ENCODE measurements around the gene SLC35B4.
A peak's percentile ranks its signal among the peaks of the same experiment; 100 is the strongest.

The SLC35B4 gene, protein sequence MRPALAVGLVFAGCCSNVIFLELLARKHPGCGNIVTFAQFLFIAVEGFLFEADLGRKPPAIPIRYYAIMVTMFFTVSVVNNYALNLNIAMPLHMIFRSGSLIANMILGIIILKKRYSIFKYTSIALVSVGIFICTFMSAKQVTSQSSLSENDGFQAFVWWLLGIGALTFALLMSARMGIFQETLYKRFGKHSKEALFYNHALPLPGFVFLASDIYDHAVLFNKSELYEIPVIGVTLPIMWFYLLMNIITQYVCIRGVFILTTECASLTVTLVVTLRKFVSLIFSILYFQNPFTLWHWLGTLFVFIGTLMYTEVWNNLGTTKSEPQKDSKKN

GRCh38 chr7:134316539-134317344 is at the start of gene SLC35B4:
TSS of gene SLC35B4 (minus strand) at chr7:134316930. CDS start at chr7:134316751, 179 bp downstream.
- DNase-seq (ENCODE audit: low read depth in 2 of 2) = peak; percentile 87 to 91

- DNase-seq (ENCODE audit: low read depth in 2 of 2) = no peak
These were observed 49.8 kb upstream of the SLC35B4 start for GRCh38 chr7:134366481-134366880.

- DNase-seq (ENCODE audit: low read depth in 2 of 2) = no peak
These were observed 48.8 kb upstream of the SLC35B4 start for GRCh38 chr7:134365341-134366054.

DNA sequence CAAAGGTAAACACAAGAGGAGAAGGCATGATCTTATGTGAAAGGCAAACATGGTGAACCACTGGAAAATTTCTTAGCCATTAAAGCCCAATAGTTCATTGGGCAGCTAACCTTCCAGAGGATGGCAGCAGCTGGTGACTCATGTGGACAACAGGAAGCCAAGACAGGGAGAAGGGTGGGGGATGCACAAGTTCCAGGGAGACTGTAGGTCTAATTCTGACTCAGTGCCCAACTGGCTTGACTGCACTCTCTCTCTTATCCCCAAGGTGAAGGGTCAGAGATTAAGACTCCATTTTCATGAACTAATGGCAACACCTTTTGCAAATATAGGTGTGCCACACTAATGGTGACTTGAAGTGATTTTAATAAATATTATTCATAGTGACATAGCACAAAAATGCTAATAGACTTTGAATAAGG is 47.9 kb upstream of the SLC35B4 start:
- no peak for DNase-seq (ENCODE audit: low read depth in 2 of 2)

DNA sequence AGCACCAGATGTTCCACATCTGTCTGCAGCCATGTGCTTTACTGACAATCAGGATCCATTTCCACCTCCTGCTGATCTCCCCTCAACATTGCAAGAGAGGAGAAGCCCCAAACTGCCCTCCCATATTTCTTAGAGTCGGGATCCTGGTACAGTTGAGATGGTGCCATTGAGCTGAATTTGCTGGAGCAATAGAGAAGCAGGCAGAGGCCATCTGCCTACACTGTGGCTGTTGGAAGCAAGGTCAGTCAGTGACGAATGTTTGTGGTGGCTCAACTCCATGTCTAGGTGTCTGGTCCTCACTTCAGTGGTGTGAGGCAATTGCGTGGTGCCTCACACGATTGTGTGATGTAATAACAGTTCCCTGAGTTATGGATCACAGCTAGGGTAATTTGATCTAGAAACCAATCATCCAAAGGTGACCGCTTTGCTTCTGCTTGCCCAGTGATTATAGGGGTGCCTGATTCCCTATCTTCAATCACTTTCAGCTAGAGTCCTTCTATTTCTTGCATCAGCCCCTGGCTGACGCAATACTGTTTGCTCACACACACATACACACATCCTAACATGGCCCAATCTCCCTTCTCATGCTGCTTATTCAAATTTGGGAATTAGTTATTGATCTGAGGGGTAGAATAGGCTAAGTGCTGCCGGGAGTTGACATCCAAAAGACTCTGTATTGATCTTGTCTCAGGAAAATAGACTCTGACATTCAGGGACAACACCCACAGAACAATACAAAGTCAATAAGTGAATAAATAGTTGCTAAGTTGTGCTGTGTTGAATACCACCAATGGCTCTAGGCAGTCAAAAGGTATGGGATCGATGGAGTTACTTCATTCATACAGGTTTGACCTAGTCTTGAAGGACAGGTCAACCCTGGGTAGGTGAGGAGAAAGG is 46.1 kb upstream of the SLC35B4 start:
- no peak for DNase-seq (ENCODE audit: low read depth in 2 of 2)

DNA sequence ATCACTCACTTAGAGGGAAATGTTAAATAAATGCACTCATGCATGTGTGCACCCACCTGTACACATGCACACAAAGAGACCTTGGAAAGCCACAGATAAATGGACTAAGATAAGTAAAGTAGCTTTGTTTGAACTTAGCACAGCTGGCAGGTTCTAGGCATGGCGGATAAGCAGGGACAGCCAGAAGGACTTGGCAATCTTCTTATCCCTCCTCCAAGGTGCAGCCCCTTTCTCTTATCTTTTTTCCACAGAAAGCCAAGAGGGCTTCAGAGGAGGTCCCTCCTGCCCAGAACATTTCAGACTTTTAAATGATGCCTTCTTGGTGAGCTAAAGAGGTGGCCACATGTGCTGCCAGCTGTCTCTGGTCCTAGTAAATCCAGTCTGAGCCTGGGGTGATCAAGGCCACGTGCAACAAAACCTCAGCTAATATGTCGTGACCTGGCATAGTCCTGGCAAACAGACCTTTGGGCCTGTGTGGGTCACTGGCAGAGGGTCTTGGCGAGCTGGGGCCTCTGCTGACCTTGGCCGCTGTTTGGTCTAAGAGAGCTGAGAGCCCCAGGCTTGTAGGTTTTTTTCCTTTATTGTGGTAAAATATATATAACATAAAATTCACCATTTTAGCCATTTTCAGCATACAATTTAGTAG is 43.2 kb upstream of the SLC35B4 start:
- DNase-seq (ENCODE audit: low read depth in 2 of 2) = no peak

- no peak for DNase-seq (ENCODE audit: low read depth in 2 of 2)
These were observed 40.8 kb upstream of the SLC35B4 start for GRCh38 chr7:134357486-134357885.

GRCh38 chr7:134356421-134356936 is 39.7 kb upstream of the SLC35B4 start:
- DNase-seq (ENCODE audit: low read depth in 2 of 2) = no peak

- no peak for DNase-seq (ENCODE audit: low read depth in 2 of 2)
These were observed 39.2 kb upstream of the SLC35B4 start for GRCh38 chr7:134355927-134356326.

GRCh38 chr7:134355004-134355525 is 38.3 kb upstream of the SLC35B4 start:
- DNase-seq (ENCODE audit: low read depth in 2 of 2) = no peak

DNA sequence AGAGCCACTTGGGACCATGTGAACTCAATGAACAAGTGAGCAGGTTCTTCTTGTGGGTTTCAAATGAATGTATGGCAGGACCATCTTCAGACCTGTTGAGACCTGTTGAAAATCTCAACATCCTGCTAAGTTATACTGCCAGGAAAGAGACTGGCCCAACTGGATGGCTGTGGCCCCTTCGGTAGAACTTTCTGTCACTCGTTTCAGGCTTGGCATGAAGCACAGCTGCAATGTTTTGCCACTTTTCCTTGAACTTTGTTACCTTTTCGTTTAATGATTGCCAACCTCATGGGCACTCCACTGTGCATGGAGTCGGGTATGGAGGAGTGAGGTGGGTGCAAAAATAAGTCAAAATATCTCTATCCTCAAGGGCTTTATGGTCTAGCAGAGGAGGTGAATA is 36.7 kb upstream of the SLC35B4 start:
- no peak for DNase-seq (ENCODE audit: low read depth in 2 of 2)

DNA sequence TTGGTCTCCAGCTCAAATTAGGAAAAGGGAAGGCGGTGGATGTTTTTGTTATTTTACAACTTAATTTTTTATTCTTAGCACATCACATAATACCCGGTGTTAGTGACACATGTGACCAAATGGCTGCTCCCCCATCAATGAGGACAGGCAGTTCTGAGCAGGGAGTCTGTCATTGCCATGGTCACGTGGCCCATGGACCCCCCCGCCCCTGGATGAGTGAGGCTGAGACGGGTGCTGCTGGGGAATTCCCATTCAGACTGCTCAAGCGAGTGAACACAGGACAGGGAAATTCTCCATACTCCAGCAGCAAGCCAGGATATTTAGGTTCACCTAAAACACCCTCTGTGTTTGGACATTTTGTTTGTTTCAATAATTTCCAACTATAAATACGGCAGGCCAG is 34.7 kb upstream of the SLC35B4 start:
- DNase-seq (ENCODE audit: low read depth in 2 of 2) = no peak

DNA sequence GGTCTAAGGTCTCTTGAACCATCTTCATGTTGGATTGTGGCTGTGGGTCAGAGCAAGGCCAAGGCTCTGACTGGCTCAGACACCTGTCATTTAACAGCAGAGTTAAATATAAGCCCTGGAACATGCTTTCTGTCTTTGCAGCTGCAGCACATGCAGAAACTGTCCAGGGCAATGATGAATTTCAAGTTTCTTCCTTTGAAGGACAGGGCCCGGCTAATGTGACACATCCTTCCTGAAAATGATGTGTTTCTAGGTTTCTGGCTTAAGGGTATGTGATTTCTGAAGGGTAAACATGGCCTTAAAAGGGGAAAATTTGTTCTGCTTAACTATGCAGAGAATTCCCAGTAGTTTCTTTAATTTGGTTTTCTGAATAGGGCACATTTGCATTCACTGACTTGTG is 34.0 kb upstream of the SLC35B4 start:
- no peak for DNase-seq (ENCODE audit: low read depth in 2 of 2)

DNA sequence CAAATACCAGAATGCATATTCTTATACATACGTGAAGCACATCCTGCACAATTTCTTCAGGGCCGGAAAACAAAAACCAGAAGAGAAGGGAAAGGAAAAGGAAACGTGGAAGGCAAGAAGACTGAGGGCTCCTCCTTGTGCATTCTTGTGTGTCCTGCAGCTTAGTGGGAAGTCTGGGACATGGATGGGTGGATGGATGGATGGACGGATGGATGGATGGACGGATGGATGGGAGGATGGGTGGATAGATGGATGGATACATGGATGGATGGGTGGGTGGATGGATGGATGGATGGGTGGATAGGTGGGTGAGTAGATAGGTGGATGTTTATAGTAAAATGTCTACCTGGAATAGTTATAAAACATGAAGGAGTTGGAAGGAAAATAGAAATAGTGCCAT is 30.8 kb upstream of the SLC35B4 start:
- no peak for DNase-seq (ENCODE audit: low read depth in 2 of 2)

GRCh38 chr7:134343796-134344195 is 27.1 kb upstream of the SLC35B4 start:
- DNase-seq (ENCODE audit: low read depth in 2 of 2) = no peak

- DNase-seq (ENCODE audit: low read depth in 2 of 2) = no peak
These were observed 26.4 kb upstream of the SLC35B4 start for GRCh38 chr7:134343136-134343535.

DNA sequence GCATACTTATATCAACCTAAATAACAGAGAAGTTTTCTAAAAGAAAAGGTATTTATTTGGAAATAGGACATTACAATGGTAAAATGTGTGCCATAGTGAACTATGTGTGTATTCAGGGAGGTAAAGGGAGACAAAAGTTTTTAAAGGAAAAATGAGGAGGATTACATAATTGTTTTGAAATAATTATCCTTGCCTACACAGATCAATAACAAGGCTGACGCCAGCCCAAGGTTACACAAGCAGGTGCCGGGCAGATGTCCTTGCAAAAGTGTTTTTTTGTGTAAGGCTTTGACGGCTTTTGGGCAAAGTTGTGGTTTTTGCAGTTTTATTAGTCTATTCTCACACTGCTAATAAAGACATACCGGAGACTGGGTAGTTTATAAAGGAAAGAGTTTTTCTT is 22.7 kb upstream of the SLC35B4 start:
- DNase-seq (ENCODE audit: low read depth in 2 of 2) = no peak

DNA sequence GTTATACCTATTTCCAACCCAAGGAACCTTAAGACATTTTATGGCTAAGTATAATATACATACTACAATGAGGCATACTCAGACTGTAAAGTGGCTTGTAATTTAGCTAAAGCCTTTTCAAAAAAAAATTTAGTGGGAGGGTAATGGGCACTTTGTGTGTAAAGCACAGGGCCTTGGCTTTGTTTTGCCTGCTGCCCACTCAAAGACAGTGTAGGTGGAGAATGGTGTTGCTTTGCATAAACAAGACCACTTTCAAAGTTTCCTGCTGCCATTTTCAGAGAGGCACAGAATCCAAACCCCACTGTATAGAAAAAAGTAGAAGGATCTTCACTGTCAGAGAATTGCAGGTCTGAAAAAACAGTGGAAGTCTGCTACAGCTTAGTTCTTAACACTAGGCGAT is 21.2 kb upstream of the SLC35B4 start:
- no peak for DNase-seq (ENCODE audit: low read depth in 2 of 2)

GRCh38 chr7:134334408-134334807 is 17.7 kb upstream of the SLC35B4 start:
- DNase-seq (ENCODE audit: low read depth in 2 of 2) = no peak

GRCh38 chr7:134333943-134334342 is 17.2 kb upstream of the SLC35B4 start:
- no peak for DNase-seq (ENCODE audit: low read depth in 2 of 2)
